Spleen (tissue), 7 donors: ENCODE results near the gene CDK11B.

Experiments used
- POLR2A ChIP-seq, 3 donors: fragments of 450-650 bp; IDR thresholded peaks; one replicate each; pipeline ENCODE4 v1.5.1; 2017; ENCODE audit warnings: antibody characterized with exemption in 3 of 3, mild to moderate bottlenecking in 1 of 3
- POLR2AphosphoS5 ChIP-seq, 3 donors: sonication (generic); formaldehyde crosslinking; IDR thresholded peaks; one replicate each; pipeline ENCODE4 v1.5.1; 2017; ENCODE audit warnings: antibody characterized with exemption in 3 of 3
- TF ChIP-seq, protein P1 (sequence below), 11 experiments: fragments of 200-600 bp in 7 of 11; fragments of 450-650 bp in 4 of 11; sonication (generic) in 4 of 11; IDR thresholded peaks in 8 of 11; conservative IDR thresholded peaks in 3 of 11; 1 replicate in 7 of 11; 2 replicates in 4 of 11; pipeline versions ENCODE4 v1.4.0 to v1.8.0; 2016 to 2021; ENCODE audit warnings: antibody characterized with exemption in 11 of 11, inconsistent platforms in 4 of 11, mild to moderate bottlenecking in 1 of 11
- donor health status: DM: no; HTN: no; CAD: no; lungs with moderate emphysema.
- donor health status: DM: no; HTN: no; CAD: no.
- donor health status: DM: no; HTN: no; CAD: no.

DNA sequence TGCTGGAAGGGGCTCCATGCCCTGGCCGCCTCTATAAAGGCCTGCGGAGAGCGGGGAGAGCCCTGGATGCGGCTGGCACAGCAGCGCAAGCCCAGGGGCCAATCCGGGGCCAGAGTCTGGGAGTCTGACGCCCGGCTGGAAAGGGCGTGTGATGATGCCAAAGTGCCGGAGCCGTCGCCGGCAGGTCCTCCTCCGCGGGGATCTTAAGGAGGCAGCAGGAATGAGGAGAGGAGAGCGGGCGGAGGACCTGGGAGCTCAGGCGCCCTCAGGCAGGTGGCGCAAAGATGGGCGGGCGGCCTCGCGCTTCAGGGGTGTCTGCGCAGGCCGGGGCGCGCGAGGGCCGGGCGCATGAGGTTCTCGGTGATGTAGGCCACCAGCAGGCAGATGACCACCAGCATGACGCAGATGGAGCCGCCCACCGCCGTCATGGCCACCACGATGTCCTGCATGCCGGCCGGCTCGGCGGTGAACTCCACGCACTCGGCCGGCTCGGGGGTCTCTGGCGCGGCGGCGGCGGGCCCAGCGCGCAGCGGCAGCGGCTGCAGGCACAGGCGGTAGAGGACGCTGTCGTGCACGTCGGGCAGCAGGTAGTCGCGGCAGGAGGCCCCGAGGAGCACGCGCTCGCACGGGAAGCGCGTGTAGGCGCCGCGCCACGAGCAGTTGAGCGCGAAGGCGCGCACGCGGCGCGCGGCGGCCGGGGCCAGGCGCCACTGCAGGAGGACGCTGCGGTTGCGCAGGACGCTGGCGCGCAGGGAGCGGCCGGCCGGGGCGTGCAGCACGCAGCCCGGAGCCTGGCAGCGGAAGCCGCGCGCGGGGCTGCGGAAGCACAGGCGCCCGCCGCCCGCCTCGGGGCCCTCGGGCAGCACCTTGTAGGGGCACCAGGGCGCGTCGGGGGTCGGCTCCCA is 59.5 kb downstream of the CDK11B start:
- TF ChIP-seq, protein P1, sequence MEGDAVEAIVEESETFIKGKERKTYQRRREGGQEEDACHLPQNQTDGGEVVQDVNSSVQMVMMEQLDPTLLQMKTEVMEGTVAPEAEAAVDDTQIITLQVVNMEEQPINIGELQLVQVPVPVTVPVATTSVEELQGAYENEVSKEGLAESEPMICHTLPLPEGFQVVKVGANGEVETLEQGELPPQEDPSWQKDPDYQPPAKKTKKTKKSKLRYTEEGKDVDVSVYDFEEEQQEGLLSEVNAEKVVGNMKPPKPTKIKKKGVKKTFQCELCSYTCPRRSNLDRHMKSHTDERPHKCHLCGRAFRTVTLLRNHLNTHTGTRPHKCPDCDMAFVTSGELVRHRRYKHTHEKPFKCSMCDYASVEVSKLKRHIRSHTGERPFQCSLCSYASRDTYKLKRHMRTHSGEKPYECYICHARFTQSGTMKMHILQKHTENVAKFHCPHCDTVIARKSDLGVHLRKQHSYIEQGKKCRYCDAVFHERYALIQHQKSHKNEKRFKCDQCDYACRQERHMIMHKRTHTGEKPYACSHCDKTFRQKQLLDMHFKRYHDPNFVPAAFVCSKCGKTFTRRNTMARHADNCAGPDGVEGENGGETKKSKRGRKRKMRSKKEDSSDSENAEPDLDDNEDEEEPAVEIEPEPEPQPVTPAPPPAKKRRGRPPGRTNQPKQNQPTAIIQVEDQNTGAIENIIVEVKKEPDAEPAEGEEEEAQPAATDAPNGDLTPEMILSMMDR (IDR thresholded peaks at IDR 0.05 in 8 of 11, conservative IDR thresholded peaks at IDR 0.05 in 3 of 11) = peak in 2 of 11 experiments; percentile 21 to 25
- TF ChIP-seq POLR2A (IDR thresholded peaks at IDR 0.05) (no peak), POLR2AphosphoS5 (IDR thresholded peaks at IDR 0.05) (peak in 1 of 3 donors; percentile 25)
